Heart right ventricle (tissue), 16 donors: ENCODE data around the gene TEX54. TPM values are rescaled to one million over a fixed set of nuclear protein-coding genes. Genes with fewer than 3 reads are reported as not detected.
"Not testable (repeated sequence)": the region's sequence is repeated elsewhere in the genome, so short reads cannot be mapped to it uniquely, and the experiment has no call there.

ENCODE experiments used
- ATAC-seq, 8 donors: fragments of 200-7000 bp; cut with Tn5 transposase; one replicate each; pipeline ENCODE4 v1.9.1; 2020; ENCODE audit warnings: mild to moderate bottlenecking in 8 of 8, moderate library complexity in 8 of 8, moderate number of reproducible peaks in 1 of 8
- DNase-seq, 2 donors: peaks; one replicate each; pipeline ENCODE4 v3.0.0-alpha.2; 2020
- H3K27ac ChIP-seq, 10 donors: fragments of 200-600 bp; sonication (generic) in 2 of 10; one replicate each; pipeline versions ENCODE4 v1.5.0 to v1.8.0; 2020 to 2022; ENCODE audit warnings: mild to moderate bottlenecking in 3 of 10
- H3K27me3 ChIP-seq, 7 donors: fragments of 200-600 bp; one replicate each; pipeline ENCODE4 v1.8.0; 2021 to 2022; ENCODE audit warnings: mild to moderate bottlenecking in 2 of 7
- H3K36me3 ChIP-seq, 9 donors: fragments of 200-600 bp; sonication (generic) in 1 of 9; one replicate each; pipeline versions ENCODE4 v1.5.0 to v1.8.0; 2020 to 2022; ENCODE audit warnings: mild to moderate bottlenecking in 2 of 9
- H3K4me1 ChIP-seq, 9 donors: fragments of 200-600 bp; sonication (generic) in 1 of 9; one replicate each; pipeline versions ENCODE4 v1.5.0 to v1.8.0; 2020 to 2022; ENCODE audit warnings: mild to moderate bottlenecking in 4 of 9
- H3K4me3 ChIP-seq, 10 donors: fragments of 200-600 bp; sonication (generic) in 2 of 10; one replicate each; pipeline versions ENCODE4 v1.5.0 to v1.8.0; 2020 to 2022; ENCODE audit warnings: mild to moderate bottlenecking in 7 of 10, moderate library complexity in 2 of 10
- H3K9me3 ChIP-seq, 11 donors: fragments of 200-600 bp in 10 of 11; sonication (generic) in 2 of 11; one replicate each; pipeline versions ENCODE4 v1.5.0 to v1.8.0; 2013 to 2022; ENCODE audit warnings: mild to moderate bottlenecking in 2 of 11, control low read depth in 1 of 11, moderate library complexity in 1 of 11
- WGBS, 2 donors: extraction: QIAGEN DNeasy Blood & Tissue Kit; methylation state at CpG; one replicate each; pipeline ENCODE4 v1.1.7; 2013; ENCODE audit warnings: inconsistent platforms in 1 of 2; 5-methylcytosine and 5-hydroxymethylcytosine counted together
- intact Hi-C, 10 donors: fragments of 100-400 bp; cut with DNase I; formaldehyde crosslinking; loops; one replicate each; pipeline versions ENCODE4 v1.11.1 to v1.14.2; 2022
- polyA plus RNA-seq, 2 donors: library from polyadenylated mRNA; stranded (reverse); fragments of 200-250 nt; gene quantifications; one replicate each; pipeline ENCODE4 v1.2.3, GENCODE V29; 2013
- total RNA-seq, 10 donors: library from RNA; stranded (reverse); fragmentation: NEBNext Ultra II Directional in 3 of 10; extraction: Animal tissue kit (Norgen Biotek cat#: 25700) in 3 of 10; gene quantifications; one replicate each; pipeline versions ENCODE4 v1.2.1 to v1.2.4, GENCODE V29; 2021 to 2023
- TF ChIP-seq, protein P1 (sequence below), 9 donors: fragments of 200-600 bp; sonication (generic) in 2 of 9; IDR thresholded peaks; one replicate each; pipeline versions ENCODE4 v1.5.0 to v1.8.0; 2021 to 2022; ENCODE audit warnings: antibody characterized with exemption in 9 of 9, mild to moderate bottlenecking in 5 of 9, moderate library complexity in 1 of 9
- donor health status: Arrhythmogenic right ventricular cardiomyopathy.
- donor health status: ischemic (EF 13 %, LVEDD 7.1; RV severe dilation, severe dysfunction).
- donor health status: healthy with polysubstance abuse.
- donor health status: DM: no; HTN: yes; CAD: no.
- donor health status: DM: no; HTN: no; CAD: no.
- donor health status: ischemic (EF 25% LVEDD 6.9; RV normal size, moderate dysfunction).
- donor health status: ischemic (EF 25% LVEDD 5.7; RV mildly dilated, moderate dysfunction).
- donor health status: healthy.
- donor health status: DM: yes; HTN: yes; CAD: no.
- donor health status: Ischemic cardiomyopathy.
- donor health status: ischemic (EF 35%, LVEDD 5.7; RV mildly dilated, moderate dysfunction).
- donor health status: nonischemic (EF 11% LVEDD 7.7; RV severe dilation, severe dysfunction).
- donor health status: DM: yes; HTN: yes; CAD: no.
- donor health status: PGD.
- donor health status: ischemic (EF 29% LVEDD 5.4; RV normal size, mild dysfunction).
- donor health status: nonischemic (EF 23%, LVEDD 6.1; RV moderate dilation, normal function).

Gene TEX54
- total and polyA plus RNA-seq, 12 donors: not detected

DNA sequence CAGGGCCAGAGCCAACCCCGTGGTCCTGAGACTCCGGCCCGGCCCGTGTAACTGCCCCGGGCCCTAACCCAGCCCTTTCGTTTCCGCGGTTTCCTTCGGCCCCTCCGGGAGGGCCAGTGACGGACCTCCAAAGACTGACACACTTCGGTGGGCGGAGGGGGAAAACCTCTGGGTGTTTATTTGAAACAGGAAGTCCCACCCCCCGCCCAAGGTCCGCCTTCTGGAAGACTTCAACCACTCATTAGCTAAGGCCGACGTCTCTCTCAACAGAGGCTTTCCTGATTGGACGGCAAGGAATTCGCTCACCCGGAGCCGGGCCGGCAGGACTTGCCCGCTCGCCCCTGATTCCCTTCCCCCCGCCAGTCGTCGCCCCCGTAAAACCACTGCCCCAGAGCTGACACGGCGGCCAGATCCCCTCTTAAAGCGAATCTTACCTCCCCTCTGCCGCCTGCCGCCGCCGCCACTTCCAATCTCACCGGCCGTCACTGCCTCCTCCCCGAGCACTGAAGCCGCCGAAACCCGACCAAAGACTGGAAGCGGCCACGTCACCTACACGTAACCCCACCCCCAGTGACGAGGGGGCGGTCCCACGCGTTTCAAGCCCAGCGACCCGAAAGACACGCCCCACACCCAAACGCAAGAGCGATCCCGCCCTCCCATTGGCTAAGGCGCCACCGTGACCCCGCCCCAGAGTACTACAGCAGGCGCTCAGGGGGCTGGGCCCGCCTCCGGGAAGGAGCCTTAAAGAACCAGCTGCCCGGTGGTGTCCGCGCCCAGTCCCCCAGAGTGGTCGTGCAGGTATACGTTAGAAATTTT lies 913 bp downstream of the TEX54 start, which contains the start of gene STX5:
STX5 (minus strand) TSS at position 532 of the 816 bp plus-strand sequence. CDS start 808 bp downstream, outside the sequence.
- DNase-seq: peak; percentile 99 to 100
- H3K27ac ChIP-seq: peak within 1 kb of the TSS; percentile 82 to 97 (median 94)
- no peaks in the 10 kb centered on the region for H3K9me3 ChIP-seq
- 0 to 1% methylated on average over 65 of the region's 65 CpGs for WGBS, 2 donors
- ATAC-seq: peak; percentile 98 to 99 (median 98)
- TF ChIP-seq, protein P1, sequence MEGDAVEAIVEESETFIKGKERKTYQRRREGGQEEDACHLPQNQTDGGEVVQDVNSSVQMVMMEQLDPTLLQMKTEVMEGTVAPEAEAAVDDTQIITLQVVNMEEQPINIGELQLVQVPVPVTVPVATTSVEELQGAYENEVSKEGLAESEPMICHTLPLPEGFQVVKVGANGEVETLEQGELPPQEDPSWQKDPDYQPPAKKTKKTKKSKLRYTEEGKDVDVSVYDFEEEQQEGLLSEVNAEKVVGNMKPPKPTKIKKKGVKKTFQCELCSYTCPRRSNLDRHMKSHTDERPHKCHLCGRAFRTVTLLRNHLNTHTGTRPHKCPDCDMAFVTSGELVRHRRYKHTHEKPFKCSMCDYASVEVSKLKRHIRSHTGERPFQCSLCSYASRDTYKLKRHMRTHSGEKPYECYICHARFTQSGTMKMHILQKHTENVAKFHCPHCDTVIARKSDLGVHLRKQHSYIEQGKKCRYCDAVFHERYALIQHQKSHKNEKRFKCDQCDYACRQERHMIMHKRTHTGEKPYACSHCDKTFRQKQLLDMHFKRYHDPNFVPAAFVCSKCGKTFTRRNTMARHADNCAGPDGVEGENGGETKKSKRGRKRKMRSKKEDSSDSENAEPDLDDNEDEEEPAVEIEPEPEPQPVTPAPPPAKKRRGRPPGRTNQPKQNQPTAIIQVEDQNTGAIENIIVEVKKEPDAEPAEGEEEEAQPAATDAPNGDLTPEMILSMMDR (IDR thresholded peaks at IDR 0.05): no peak
- peaks cover 0 to 73% (median 37%) of the 10 kb centered on the region in 9 donors for H3K36me3 ChIP-seq
- H3K4me3 ChIP-seq: peak within 1 kb of the TSS; percentile 65 to 99 (median 88)
- H3K27me3 ChIP-seq: no peaks in the 10 kb centered on the region
- H3K4me1 ChIP-seq: peaks cover 8 to 49% (median 44%) of the 10 kb centered on the region in 9 donors
- intact Hi-C loops: loop anchor here in 6 of 10 donors (2.0 to 10.0 kb wide), 5 partner anchors 25 to 227 kb away; partner anchors contain the start of genes TMEM179B (in 3 of the 6), TMEM223 (in 3 of the 6) and MTA2 (in 1 of the 6)

DNA sequence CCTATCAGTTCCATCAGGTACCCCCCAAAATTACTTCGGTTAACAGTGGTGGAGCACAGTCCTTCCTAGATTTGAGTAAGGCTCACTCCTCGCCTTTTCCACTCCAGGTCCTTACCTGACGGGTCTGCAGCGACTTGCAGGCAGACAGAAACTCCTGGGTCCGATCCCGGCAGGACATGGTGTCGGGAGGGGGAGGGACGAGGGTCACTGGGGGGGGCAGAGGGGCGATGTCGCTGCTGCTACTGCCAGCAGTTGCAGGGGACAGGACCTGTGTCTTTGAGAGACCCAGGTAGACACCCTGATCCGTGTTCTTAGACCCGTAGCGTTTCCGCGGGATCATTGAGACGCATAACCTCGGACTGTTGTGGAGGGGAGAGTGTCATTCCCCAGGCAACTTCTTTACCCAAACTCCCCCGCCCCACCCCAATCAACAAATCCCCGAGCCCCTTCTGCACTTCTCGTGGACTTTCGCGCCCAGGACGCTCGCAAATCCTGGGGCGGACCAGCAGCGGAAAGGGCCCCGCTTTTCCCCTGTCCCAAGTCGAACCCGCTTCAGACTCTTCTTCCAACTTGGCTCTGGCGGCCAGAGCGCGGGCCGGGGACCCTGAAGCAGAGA lies 1.6 kb downstream of the TEX54 start:
- no peak for DNase-seq
- H3K27ac ChIP-seq: peak overlapping the region; percentile 82 to 97 (median 94)
- intact Hi-C loops: loop anchor here in 6 of 10 donors (2.0 to 10.0 kb wide), 5 partner anchors 24 to 226 kb away; partner anchors contain the start of genes TMEM179B (in 3 of the 6), TMEM223 (in 3 of the 6) and MTA2 (in 1 of the 6)
- H3K36me3 ChIP-seq: peaks cover 0 to 73% (median 41%) of the 10 kb centered on the region in 9 donors
- peak in 3 of 8 donors; percentile 0 to 4 (median 1) for ATAC-seq
- TF ChIP-seq, protein P1 (IDR thresholded peaks at IDR 0.05): no peak
- H3K4me3 ChIP-seq: peak overlapping the region; percentile 65 to 99 (median 88)
- H3K27me3 ChIP-seq: no peaks in the 10 kb centered on the region
- 1% methylated on average over 33 of the region's 33 CpGs for WGBS, 2 donors
- H3K4me1 ChIP-seq: peaks cover 8 to 49% (median 44%) of the 10 kb centered on the region in 9 donors
- H3K9me3 ChIP-seq: no peaks in the 10 kb centered on the region

DNA sequence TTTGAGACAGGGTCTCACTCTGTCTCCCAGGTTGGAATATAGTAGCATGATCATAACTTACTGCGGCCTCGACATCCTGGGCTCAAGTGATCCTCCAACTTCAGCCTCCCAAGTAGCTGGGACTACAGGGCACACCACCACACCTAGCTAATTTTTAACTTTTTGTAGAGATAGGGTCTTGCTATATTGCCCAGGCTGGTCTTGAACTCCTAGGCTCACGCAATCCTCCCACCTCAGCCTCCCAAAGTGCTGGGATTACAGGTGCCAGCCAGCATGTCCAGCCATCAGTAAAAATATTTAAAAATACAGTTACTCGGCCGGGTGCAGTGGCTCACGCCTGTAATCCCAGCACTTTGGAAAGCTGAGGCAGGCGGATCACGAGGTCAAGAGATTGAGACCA lies 4.5 kb downstream of the TEX54 start:
- Histone ChIP-seq H3K36me3 (peaks cover 8 to 74% (median 43%) of the 10 kb centered on the region in 9 donors), H3K4me1 (peaks cover 8 to 43% (median 35%) of the 10 kb centered on the region in 9 donors)
- ATAC-seq, H3K4me3 ChIP-seq, intact Hi-C loops, H3K27ac ChIP-seq, DNase-seq, H3K27me3 ChIP-seq, H3K9me3 ChIP-seq: not testable (repeated sequence)
- WGBS, 2 donors: 94 to 97% methylated on average over 8 of the region's 8 CpGs

DNA sequence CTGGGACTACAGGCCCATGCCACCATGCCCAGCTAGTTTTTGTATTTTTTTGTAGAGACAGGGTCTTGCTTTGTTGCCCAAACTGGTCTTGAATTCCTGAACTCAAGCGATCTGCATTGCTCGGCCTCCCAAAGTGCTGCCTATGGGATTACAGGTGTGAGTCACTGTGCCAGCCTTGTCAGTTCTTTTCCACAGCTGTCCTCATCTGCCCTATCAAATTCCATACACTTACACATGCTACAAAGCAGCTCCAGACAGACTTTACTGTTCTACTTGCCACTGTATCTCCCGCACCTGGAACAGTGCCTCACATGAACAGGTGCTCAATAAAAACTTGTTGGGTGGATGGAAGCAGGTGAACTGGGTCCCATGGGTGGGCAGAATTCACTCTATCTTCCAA lies 9.0 kb downstream of the TEX54 start:
- DNase-seq (no peak), ATAC-seq (no peak)
- H3K9me3 ChIP-seq: no peaks in the 10 kb centered on the region
- intact Hi-C loops: no loop called here
- 95 to 97% methylated on average over 3 of the region's 3 CpGs for WGBS, 2 donors
- no peak overlapping the region for H3K27ac ChIP-seq
- H3K27me3 ChIP-seq: no peaks in the 10 kb centered on the region
- peaks cover 0 to 12% (median 5%) of the 10 kb centered on the region in 9 donors for H3K4me1 ChIP-seq
- no peak overlapping the region for H3K4me3 ChIP-seq
- peaks cover 8 to 100% (median 75%) of the 10 kb centered on the region in 9 donors for H3K36me3 ChIP-seq
- TF ChIP-seq, protein P1 (IDR thresholded peaks at IDR 0.05): no peak
